ELR (cell line): ENCODE data around the gene HPX.

ENCODE experiments used
- DNase-seq: peaks from one replicate; pipeline ENCODE4 v3.0.0-alpha.2; 2015; ENCODE audit warnings: low read depth

Gene HPX

DNA sequence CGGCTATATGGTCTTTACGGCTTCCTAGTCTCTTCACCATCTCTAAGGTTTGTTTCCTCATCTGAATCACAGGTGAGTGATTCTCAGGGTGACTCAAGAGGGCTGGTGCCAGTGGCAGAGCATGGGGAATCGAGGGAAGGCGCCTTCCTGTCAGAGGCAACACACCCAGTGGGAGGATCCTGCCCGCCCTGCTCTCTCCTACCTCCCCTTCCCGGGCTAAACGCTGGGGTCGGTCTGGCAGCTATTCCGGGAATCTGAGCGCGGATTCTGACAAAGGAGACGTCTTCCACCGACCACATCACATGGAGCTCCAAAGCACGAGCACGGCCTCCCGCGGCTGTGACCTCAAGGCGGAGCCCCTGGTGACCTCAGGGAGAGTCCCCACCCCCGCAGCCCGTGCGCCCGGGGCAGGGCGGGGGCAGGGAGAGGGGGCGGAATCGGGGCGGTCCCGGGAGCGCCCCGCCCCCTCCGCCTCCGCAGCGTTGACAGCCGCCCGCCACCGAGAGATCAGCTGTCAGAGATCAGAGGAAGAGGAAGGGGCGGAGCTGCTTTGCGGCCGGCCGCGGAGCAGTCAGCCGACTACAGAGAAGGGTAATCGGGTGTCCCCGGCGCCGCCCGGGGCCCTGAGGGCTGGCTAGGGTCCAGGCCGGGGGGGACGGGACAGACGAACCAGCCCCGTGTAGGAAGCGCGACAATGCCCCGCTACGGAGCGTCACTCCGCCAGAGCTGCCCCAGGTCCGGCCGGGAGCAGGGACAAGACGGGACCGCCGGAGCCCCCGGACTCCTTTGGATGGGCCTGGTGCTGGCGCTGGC lies 50.7 kb downstream of the HPX start, which contains the start of gene SMPD1:
Gene SMPD1, plus strand, starts transcription at position 570 of the 813 bp plus-strand sequence. Its CDS starts 125 bp downstream, at position 695.
- DNase-seq: peak; percentile 88

GRCh38 chr11:6388748-6389147 lies 52.0 kb downstream of the HPX start:
- no peak for DNase-seq

- peak; percentile 41 for DNase-seq
Observed at GRCh38 chr11:6387811-6388599, 52.8 kb downstream of the HPX start.

DNA sequence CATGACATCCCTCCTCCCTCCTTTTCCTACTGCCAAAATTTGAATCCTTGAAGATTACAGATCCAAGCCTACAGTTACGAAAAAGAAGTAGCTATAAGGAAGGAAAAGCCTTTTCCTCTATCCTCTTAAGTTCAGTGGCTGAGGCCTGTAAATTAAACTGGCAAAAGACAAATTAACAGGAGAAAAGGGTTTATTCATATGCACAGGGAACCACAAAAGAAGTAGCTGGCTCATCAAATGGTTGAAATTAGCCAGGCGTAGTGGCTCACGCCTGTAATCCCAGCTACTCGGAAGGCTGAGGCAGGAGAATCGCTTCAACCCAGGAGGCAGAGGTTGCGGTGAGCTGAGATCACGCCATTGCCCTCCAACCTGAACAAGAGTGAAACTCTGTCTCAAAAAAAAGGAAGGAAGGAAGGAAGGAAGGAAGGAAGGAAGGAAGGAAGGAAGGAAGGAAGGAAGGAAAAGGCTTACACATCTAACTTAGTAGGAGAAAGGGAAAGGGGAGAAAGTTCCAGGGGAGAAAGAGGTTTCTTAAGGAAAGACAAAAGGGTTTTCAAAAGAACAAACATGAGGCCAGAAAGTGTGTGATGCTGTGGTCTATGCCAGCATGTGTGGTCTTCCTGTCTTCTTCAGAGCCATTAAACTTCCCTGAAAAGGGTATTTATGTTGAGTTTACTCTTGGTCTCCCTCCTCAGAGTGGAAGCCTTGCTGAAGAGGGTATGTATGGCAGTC lies 55.6 kb downstream of the HPX start:
- DNase-seq: no peak
